GM19467 (cell line): ENCODE measurements around the gene SHROOM3.
A peak's percentile ranks its signal among the peaks of the same experiment; 100 is the strongest.

Source experiments
- ATAC-seq: cut with Tn5 transposase; IDR thresholded peaks from one replicate; pipeline ENCODE4 v1.9.1; 2021; ENCODE audit warnings: mild to moderate bottlenecking, moderate library complexity; ENCODE audit not compliant: unreplicated experiment

Gene SHROOM3

DNA sequence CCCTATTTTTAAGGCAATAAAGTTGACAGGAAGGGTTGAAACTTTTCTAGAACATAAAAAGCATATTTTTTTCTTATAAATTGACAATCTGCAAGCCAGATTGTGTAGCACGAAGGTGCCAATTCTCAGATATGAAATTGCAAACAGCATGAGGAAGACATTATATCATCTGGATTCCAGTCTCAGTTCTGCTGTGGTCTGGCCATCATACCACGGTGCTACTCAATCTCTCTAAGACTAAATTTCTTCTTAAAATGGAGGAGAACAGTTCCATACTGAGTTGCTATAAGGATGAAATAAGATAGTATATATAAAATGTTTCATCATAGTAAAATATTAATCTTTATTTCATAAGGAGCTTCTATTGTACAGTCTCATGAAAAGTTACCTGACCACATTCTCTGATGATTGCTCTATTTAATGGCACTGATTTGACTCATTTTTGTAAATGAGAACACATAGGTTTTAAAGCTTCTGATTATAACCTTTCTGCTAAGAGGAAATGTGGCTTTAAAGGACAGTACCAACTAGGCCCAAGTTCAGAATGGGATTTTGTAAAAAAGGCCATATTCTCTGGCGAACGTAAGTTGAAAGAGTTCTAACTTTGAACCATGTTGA is 127.9 kb downstream of the SHROOM3 start:
- ATAC-seq = no peak

GRCh38 chr4:76563454-76564122 is 128.6 kb downstream of the SHROOM3 start:
- ATAC-seq = no peak

- no peak for ATAC-seq
Observed at GRCh38 chr4:76564123-76564915, 129.3 kb downstream of the SHROOM3 start.

DNA sequence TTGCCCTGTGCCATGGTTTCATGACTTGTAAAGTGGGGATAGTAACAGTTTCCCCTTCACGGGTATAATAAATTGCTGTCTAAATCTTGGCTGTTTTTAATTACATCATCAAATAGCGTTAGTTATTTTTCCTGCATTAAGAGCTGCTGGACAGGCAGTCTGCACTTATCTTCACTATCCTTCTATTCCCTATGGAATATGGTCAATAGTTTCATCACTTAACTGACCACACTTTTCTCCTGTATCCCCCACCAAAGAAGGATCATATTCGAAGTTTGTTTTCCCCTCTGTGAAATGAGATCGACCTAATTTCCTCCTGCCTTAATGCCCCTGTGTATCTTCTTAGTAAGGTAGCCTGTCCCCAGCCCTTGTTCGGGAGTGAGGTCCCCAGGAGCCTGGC is 133.2 kb downstream of the SHROOM3 start:
- ATAC-seq = no peak

DNA sequence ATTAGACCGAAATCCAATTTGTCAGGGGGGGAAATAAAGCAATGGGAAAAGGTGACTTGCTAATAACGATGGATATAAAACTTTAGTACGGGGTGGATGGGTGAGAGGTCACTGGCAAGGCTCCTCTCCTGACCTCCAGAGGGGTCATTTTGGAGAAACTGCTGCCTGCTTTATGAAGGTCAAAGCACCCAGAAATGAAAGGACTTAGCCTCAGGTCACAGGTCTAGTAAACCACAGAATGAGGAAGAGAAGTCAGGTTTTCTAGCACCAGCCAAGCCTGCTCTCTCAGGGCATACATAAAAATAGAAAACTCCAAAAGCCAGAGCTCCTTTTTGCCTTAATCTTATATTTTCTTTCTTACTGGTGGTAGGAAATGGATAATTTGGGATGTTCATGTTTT is 134.2 kb downstream of the SHROOM3 start:
- ATAC-seq = no peak

DNA sequence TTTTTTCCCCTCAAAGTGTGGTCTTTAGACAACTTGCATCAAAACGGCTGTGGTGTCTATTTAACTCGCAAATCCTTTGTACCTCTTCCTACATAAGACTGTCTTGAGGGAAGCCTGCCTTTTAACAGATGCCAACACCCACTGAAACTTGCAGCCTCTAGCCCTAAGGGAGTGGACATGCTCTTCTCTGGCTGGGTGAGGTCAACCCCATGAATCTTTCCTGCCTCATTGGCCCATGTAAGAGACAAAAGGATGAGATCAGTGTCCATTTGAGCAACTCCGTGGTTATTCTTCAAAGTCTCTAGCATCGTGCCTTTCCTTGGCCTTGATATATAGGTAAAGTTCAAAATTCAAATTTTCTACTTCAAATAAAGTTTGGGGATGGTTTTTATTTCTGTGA is 134.7 kb downstream of the SHROOM3 start:
- ATAC-seq = no peak

DNA sequence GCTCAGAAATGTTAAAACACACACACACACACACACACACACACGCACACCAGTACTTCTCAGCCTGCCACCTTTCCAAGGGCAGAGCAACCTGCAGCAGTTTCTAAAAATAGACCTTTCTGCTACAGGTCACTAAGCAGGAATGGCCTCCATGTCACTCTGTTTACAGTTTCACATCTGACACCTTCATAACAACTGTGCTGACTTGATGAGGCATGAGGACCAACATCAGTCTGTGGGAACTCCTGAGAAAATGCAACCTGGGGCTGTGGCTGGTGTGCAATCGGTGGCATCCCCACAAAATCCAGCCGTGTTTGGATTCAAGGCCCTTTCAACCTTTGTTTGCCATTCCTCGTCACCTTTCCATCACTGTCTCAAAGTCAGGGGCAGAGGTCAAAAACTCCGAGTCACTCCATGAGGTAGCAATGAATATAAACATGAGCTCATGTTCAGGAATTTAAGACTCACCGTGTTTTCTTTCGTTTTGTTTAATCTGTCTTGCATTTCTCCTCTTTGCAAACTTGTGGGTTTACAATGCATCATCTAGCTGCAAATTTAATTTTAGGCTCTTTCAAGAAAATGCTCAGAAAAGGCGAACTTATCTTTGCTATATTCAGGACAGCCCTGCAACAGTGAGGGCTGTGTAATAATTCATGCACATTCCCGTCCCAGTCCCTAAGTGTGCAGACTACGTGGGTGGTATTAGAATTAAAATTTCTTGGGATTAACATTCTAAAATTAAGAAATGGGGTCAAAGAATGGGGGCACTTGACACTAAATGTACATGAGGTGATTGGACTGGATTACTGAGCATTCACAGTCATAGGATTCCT is 135.3 kb downstream of the SHROOM3 start:
- ATAC-seq = no peak

DNA sequence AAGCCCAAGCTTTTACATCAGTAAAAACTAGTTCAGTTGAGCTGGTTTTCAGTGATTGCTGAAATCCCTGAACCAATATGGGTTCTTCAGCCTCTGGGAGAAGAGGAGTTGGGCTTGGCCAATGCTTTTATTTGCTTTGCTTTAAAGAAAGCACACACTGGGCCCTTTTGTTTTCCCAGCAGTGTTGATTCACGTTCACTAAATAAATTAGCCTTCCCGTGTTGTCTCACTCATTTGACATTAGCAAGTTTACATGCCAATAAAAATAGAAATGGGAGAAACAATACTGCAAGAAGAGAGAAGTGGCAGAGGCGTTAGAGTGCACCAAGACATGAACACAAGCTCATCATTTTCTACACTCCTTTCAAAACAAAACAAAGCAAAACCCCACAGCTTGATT is 136.2 kb downstream of the SHROOM3 start:
- ATAC-seq = no peak

DNA sequence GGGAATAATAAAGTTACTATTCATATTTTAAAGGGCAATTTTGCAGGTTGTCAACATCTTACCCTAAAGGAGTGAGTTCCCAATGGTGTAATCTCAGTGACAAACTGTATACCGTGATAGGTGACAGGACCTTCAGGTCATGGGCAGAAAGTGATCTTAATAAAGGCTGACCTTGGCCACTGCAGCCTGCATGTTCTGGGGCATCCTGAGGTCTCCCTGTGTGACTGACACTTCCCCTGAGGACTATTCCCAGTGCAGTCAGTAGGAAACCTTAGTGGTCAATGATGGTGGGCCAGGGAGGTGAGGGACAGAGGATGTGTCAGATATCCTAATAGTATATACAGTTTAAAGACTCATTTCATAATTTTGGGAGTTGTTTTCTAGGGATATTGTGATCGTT is 137.2 kb downstream of the SHROOM3 start:
- ATAC-seq = no peak

- no peak for ATAC-seq
Observed at GRCh38 chr4:76576824-76577223, 141.8 kb downstream of the SHROOM3 start.

DNA sequence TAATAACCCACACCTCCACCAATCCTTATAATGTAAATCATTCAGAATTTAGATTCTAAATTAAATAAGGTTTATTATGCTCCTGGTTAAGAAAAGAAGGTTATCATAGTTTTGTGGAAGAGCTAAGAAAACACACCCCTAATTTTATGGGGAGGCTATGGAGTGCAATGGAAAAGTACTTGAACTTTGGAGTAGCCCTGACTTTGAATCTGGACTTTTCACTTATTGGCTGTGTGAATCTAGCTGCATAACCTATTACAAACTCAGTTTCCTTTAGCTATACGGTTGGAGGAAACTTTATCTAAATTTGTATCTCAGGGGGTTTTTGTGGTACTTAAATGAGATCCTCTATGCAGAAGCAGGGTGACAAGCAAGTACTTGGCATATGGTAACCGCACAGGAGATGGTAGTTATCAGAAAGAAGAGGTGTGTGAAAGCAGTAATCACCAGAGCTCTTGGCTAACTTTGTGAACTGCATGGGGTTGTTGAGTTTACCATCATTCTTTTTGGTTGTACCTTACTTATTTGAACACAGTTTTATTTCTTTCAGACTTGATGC is 143.1 kb downstream of the SHROOM3 start:
- ATAC-seq = no peak

GRCh38 chr4:76579596-76580375 is 144.8 kb downstream of the SHROOM3 start:
- ATAC-seq = no peak

- no peak for ATAC-seq
Observed at GRCh38 chr4:76581077-76581962, 146.3 kb downstream of the SHROOM3 start.

DNA sequence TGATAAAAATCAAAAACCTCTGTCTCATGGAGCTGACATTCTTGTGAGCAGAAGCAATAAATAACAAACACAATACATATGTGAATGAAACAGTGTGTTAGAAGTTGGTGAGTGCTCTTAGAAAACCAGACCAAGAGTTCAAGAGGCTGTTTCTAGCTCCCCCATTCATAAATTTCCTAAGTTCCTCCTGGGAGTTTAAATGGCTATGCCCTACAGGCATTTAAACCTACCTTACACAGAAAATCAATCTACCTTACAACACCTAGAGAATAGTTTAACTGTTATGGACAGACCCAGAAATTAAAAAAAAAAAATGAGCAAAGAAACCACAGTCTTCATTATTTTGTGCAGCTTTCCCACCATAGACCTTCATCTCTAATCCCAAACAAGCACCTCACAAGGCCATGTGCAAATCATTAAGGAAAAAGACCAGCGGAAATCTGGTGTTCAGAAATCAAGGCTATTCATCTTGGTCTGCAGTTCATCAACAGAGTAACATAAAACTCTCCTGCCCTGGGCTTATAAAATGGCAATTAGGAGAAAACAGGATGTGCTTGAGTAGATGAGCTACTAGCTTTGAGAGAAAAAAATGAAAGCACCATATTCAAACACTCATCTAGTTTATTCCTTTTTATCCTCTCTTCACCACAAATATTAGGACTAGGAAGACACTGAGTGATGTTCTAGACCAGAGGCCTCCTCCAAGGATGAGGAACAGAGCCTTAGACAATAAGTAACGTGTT is 147.2 kb downstream of the SHROOM3 start:
- ATAC-seq = no peak

DNA sequence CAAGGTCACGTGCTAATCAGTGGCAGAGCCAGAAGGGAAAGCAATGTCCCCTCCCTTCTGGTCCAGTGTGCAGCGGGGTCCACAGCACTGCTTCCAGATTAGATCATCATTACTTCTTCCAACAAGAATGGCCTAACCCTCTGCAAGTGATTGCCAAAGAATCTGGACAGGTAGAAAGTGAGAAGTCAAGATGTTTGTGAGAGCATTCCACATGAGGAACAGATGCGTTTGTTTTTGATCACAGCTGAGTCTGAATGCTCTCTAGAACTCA is 147.7 kb downstream of the SHROOM3 start:
- ATAC-seq = no peak

DNA sequence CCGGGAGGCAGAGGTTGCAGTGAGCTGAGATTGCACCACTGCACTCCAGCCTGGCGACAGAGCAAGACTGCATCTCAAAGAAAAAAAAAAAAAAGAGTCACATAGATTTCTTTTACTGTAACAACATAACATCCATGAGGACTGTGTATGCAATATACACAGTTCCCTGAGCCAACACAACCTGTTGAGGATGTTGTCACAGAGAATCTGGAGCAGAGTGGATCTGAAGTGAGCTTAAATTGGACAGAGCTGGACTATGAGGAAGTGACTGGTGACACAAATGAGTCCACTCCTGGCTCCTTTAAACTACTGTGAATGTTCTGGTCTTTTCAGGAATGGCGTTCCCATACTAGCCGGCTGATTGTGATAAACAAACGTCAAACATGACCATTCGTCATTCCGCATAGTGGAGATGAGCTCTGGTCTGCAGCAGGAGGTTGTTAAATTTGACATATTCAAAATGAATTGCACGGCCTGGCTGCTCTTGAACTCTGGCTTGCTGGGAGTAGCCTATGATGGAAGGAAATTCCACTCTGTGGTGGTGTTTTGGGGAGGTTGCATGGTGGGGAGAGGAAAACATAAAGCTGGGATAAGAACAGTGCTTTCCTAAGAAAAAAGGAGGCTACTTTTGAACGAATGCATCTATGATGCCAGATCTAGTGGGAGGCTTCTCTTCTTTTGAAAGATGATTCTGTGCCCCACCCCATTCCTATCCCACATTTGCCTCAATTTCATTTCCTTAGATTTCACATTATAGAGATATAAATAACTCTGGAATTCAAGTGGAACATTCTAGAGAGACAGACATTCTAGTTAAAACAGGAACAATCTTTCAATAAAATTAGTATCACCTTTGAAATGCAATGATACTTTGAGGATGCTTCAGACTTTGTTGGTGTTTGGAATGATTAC is 149.5 kb downstream of the SHROOM3 start:
- no peak for ATAC-seq

- ATAC-seq = no peak
Observed at GRCh38 chr4:76585272-76585671, 150.2 kb downstream of the SHROOM3 start.

- peak; percentile 81 for ATAC-seq
Observed at GRCh38 chr4:76585897-76586360, 150.9 kb downstream of the SHROOM3 start.
